Esophagus squamous epithelium (tissue), 4 donors: Measurements from ENCODE around the gene CTNNA1.

Source experiments
- POLR2A ChIP-seq, 4 donors: fragments of 450-650 bp; IDR thresholded peaks; one replicate each; pipeline ENCODE4 v1.6.1; 2017; ENCODE audit warnings: antibody characterized with exemption in 4 of 4, mild to moderate bottlenecking in 4 of 4, moderate library complexity in 3 of 4
- TF ChIP-seq, protein P1 (sequence below), 6 experiments: fragments of 450-650 bp in 4 of 6; fragments of 200-600 bp in 2 of 6; sonication (generic) in 2 of 6; IDR thresholded peaks; one replicate each; pipeline ENCODE4 v1.5.1; 2016 to 2019; ENCODE audit warnings: antibody characterized with exemption in 6 of 6, mild to moderate bottlenecking in 4 of 6, moderate library complexity in 4 of 6

DNA sequence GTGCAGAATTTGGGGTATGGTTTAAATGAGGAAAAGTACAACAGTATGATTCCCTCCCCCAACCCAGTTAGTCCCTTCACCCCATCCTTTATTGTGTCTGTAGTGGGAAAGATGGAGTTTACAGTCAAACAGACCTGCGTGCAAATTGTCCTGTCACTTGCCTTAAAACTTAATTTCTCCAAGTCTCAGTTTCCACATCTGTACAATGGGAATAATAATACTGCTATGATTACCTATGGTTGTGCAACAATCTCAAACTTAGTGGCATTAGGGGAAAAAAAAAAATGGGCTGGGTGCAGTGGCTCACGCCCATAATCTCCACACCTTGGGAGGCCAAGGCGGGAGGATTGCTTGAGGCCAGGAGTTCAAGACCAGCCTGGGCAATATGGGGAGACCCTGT lies 35.8 kb upstream of the CTNNA1 start:
- TF ChIP-seq, protein P1, sequence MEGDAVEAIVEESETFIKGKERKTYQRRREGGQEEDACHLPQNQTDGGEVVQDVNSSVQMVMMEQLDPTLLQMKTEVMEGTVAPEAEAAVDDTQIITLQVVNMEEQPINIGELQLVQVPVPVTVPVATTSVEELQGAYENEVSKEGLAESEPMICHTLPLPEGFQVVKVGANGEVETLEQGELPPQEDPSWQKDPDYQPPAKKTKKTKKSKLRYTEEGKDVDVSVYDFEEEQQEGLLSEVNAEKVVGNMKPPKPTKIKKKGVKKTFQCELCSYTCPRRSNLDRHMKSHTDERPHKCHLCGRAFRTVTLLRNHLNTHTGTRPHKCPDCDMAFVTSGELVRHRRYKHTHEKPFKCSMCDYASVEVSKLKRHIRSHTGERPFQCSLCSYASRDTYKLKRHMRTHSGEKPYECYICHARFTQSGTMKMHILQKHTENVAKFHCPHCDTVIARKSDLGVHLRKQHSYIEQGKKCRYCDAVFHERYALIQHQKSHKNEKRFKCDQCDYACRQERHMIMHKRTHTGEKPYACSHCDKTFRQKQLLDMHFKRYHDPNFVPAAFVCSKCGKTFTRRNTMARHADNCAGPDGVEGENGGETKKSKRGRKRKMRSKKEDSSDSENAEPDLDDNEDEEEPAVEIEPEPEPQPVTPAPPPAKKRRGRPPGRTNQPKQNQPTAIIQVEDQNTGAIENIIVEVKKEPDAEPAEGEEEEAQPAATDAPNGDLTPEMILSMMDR (IDR thresholded peaks at IDR 0.05) = no peak
- no peak for TF ChIP-seq POLR2A (IDR thresholded peaks at IDR 0.05)
